HepG2 (cell line): Measurements from ENCODE around the gene CBY1. TPM values are rescaled to one million over a fixed set of nuclear protein-coding genes. Genes with fewer than 3 reads are reported as not detected.

Experiments
- ATAC-seq: fragments of 200-7000 bp; cut with Tn5 transposase; 3 replicates; pipeline ENCODE4 v1.9.1; 2020; ENCODE audit warnings: mild to moderate bottlenecking, moderate library complexity
- BruUV-seq: library from RNA; stranded (reverse); fragments of 400-500 nt; replicated peaks from 2 replicates; lab custom pipeline; 2021; lab: Mats Ljungman, UMichigan
- CTCF ChIA-PET: fragments of 300-600 bp; formaldehyde crosslinking; extraction: SDS; loops from one replicate; lab custom pipeline; 2021; ENCODE audit warnings: low total read pairs, inconsistent platforms, low intra/inter-chr PET ratio; lab: Yijun Ruan, JAX
- POLR2A ChIA-PET: fragments of 350-600 bp; sonication (Branson Sonifier 250); formaldehyde crosslinking; loops from one replicate; lab custom pipeline; 2020; ENCODE audit warnings: antibody characterized with exemption, inconsistent platforms; lab: Yijun Ruan, JAX
- DNase-seq: peaks from one replicate; pipeline ENCODE4 v3.0.0-alpha.2; 2015; ENCODE audit warnings: low spot score
- FAIRE-seq: peaks from 3 replicates; lab custom pipeline; 2011; peaks lifted over from hg19 to GRCh38; lab: Jason Lieb, UNC
- H2AFZ ChIP-seq: one replicate; pipeline ENCODE4 v1.6.1; 2011; ENCODE audit warnings: low read length, inconsistent platforms
- H3K27ac ChIP-seq: fragments of 300-600 bp; 3 replicates; pipeline ENCODE4 v1.8.0; 2011; ENCODE audit warnings: mixed run types, mild to moderate bottlenecking, mixed read lengths, low read length, inconsistent platforms; ENCODE audit not compliant: insufficient read depth; ENCODE audit errors: extremely low read length
- H3K27me3 ChIP-seq, 2 experiments: fragments of 200-600 bp in 1 of 2; 2 replicates in 1 of 2; 3 replicates in 1 of 2; pipeline versions ENCODE4 v1.6.0 to v1.8.0; 2011; ENCODE audit warnings: low read length in 2 of 2, mild to moderate bottlenecking in 2 of 2, moderate library complexity in 2 of 2, inconsistent platforms in 1 of 2; ENCODE audit not compliant: insufficient read depth in 2 of 2, control insufficient read depth in 1 of 2
- H3K36me3 ChIP-seq, 2 experiments: fragments of 200-600 bp in 1 of 2; replicated peaks in 1 of 2; 2 replicates in 1 of 2; 3 replicates in 1 of 2; pipeline versions ENCODE4 v1.5.1 to v1.8.0; 2011; ENCODE audit warnings: low read length in 2 of 2, inconsistent platforms in 1 of 2; ENCODE audit not compliant: insufficient read depth in 2 of 2, control insufficient read depth in 1 of 2
- H3K4me1 ChIP-seq: 2 replicates; pipeline ENCODE4 v1.5.1; 2012; ENCODE audit warnings: low read length, inconsistent platforms; ENCODE audit not compliant: insufficient read depth
- H3K4me2 ChIP-seq: 2 replicates; pipeline ENCODE4 v1.6.0; 2011; ENCODE audit warnings: low read depth, low read length, inconsistent platforms
- H3K4me3 ChIP-seq, 3 experiments: fragments of 200-600 bp in 1 of 3; sonication (generic), shearing (Covaris generic) in 1 of 3; replicated peaks in 1 of 3; 2 replicates each; pipeline ENCODE4 v1.5.1; 2011 to 2016; ENCODE audit warnings: low read length in 3 of 3, inconsistent platforms in 2 of 3, low read depth in 2 of 3, mild to moderate bottlenecking in 2 of 3, control low read depth in 1 of 3, mixed read lengths in 1 of 3; ENCODE audit not compliant: insufficient read depth in 1 of 3
- H3K79me2 ChIP-seq: one replicate; pipeline ENCODE4 v1.6.1; 2011; ENCODE audit warnings: low read length, inconsistent platforms; ENCODE audit not compliant: insufficient read depth
- H3K9ac ChIP-seq: 2 replicates; pipeline ENCODE4 v1.6.0; 2011; ENCODE audit warnings: mild to moderate bottlenecking, low read depth, low read length, inconsistent platforms; ENCODE audit not compliant: insufficient read depth
- H3K9me3 ChIP-seq: 2 replicates; pipeline ENCODE4 v1.5.1; 2012; ENCODE audit warnings: mild to moderate bottlenecking, low read length
- H4K20me1 ChIP-seq: 2 replicates; pipeline ENCODE4 v1.6.0; 2011; ENCODE audit warnings: inconsistent platforms, mild to moderate bottlenecking, low read length, moderate library complexity; ENCODE audit not compliant: insufficient read depth
- GABPB1 ChIP-seq: IDR thresholded peaks from 2 replicates; pipeline ENCODE4 v1.6.1; 2016; ENCODE audit warnings: mild to moderate bottlenecking, missing genetic modification reagents, moderate library complexity, missing compliant biosample characterization
- GFI1 ChIP-seq: sonication (generic); formaldehyde crosslinking; IDR thresholded peaks from 2 replicates; pipeline ENCODE4 v1.5.0; 2020; ENCODE audit warnings: missing genetic modification reagents, mild to moderate bottlenecking, borderline replicate concordance
- IKZF5 ChIP-seq: IDR thresholded peaks from 2 replicates; pipeline ENCODE4 v1.6.1; 2018; ENCODE audit warnings: missing genetic modification reagents, mild to moderate bottlenecking, missing compliant biosample characterization
- KDM5A ChIP-seq: fragments of 200-600 bp; sonication (generic); IDR thresholded peaks from 2 replicates; pipeline ENCODE4 v1.7.0; 2018; ENCODE audit warnings: antibody characterized with exemption, mild to moderate bottlenecking, low read length, borderline replicate concordance
- MBD4 ChIP-seq: IDR thresholded peaks from 2 replicates; pipeline ENCODE4 v1.6.1; 2012; ENCODE audit warnings: low read length, inconsistent platforms, borderline replicate concordance
- NBN ChIP-seq: fragments of 450-650 bp; conservative IDR thresholded peaks from 2 replicates; pipeline ENCODE4 v1.6.1; 2017
- RARA ChIP-seq: IDR thresholded peaks from 2 replicates; pipeline ENCODE4 v1.6.1; 2016; ENCODE audit warnings: missing genetic modification reagents, missing compliant biosample characterization
- U2AF1 ChIP-seq: fragments of 200-400 bp; formaldehyde crosslinking; optimal IDR thresholded peaks from 2 replicates; pipeline ENCODE3; 2017; ENCODE audit warnings: mild to moderate bottlenecking, low read depth, low read length
- ZBTB33 ChIP-seq: sonication (generic); formaldehyde crosslinking; IDR thresholded peaks from 2 replicates; pipeline ENCODE4 v1.4.0; 2020; ENCODE audit warnings: missing genetic modification reagents
- ZBTB42 ChIP-seq: sonication (generic); formaldehyde crosslinking; IDR thresholded peaks from 2 replicates; pipeline ENCODE4 v1.5.0; 2020; ENCODE audit warnings: mild to moderate bottlenecking, missing genetic modification reagents
- ZNF10 ChIP-seq: sonication (generic); formaldehyde crosslinking; IDR thresholded peaks from 2 replicates; pipeline ENCODE4 v1.4.0; 2020; ENCODE audit warnings: mild to moderate bottlenecking, low read depth, missing genetic modification reagents, borderline replicate concordance
- ZNF138 ChIP-seq: sonication (generic); formaldehyde crosslinking; IDR thresholded peaks from 2 replicates; pipeline ENCODE4 v1.5.0; 2020; ENCODE audit warnings: mild to moderate bottlenecking, low read depth, missing genetic modification reagents
- ZSCAN25 ChIP-seq: sonication (generic); formaldehyde crosslinking; IDR thresholded peaks from 2 replicates; pipeline ENCODE4 v1.8.0; 2022; ENCODE audit warnings: mild to moderate bottlenecking, missing genetic modification reagents
- ZSCAN29 ChIP-seq: sonication (generic); formaldehyde crosslinking; conservative IDR thresholded peaks from 2 replicates; pipeline ENCODE4 v1.4.0; 2020; ENCODE audit warnings: mild to moderate bottlenecking, missing genetic modification reagents
- WGBS: methylation state at CpG from one replicate; pipeline ENCODE4 v1.1.6; 2017; ENCODE audit warnings: low lambda C conversion rate; 5-methylcytosine and 5-hydroxymethylcytosine counted together
- in situ Hi-C: cut with HindIII; loops from 2 replicates; pipeline ENCODE4 v1.10.0; 2017; ENCODE audit warnings: low pct_unique_long_range_greater_than_20kb; ENCODE audit not compliant: extremely low pct_ligation_motif_present
- intact Hi-C: fragments of 100-400 bp; cut with micrococcal nuclease; formaldehyde crosslinking; loops from one replicate; pipeline ENCODE4 v1.10.0; 2022; ENCODE audit not compliant: unreplicated experiment
- polyA plus RNA-seq, 8 experiments: library from polyadenylated mRNA; depleted of rRNA in 3 of 8; stranded (reverse) in 7 of 8; unstranded in 1 of 8; fragments of >200 nt; fragmentation: Illumina TruSeq in 4 of 8; extraction: Trizol in 4 of 8; gene quantifications; 2 replicates each; pipeline versions ENCODE4 v1.2.1 to v1.2.3, GENCODE V29; 2011 to 2016; ENCODE audit warnings: low read depth in 4 of 8, missing spikeins in 1 of 8, mixed read lengths in 1 of 8; ENCODE audit not compliant: insufficient read depth in 1 of 8
- total RNA-seq, 5 experiments: library from RNA; depleted of rRNA; stranded (reverse); fragments of >200 nt; fragmentation: Illumina TruSeq; extraction: Trizol; gene quantifications; 2 replicates each; pipeline ENCODE4 v1.2.3, GENCODE V29; 2016; ENCODE audit warnings: low read depth in 1 of 5
- TF ChIP-seq, protein P1 (sequence below): sonication (generic); formaldehyde crosslinking; IDR thresholded peaks from 2 replicates; pipeline ENCODE4 v1.4.0; 2020; ENCODE audit warnings: mild to moderate bottlenecking, missing genetic modification reagents
- TF ChIP-seq, protein P2 (sequence below): sonication (generic); formaldehyde crosslinking; IDR thresholded peaks from 2 replicates; pipeline ENCODE4 v1.4.0; 2020; ENCODE audit warnings: mild to moderate bottlenecking, missing genetic modification reagents

CBY1 gene
- total and polyA plus RNA-seq, 2 of the 13 experiments (the other 11 are each of a cell fraction or from before 2014, with no cell fraction given): 19.7 to 20.3 TPM

GRCh38 chr22:38653741-38654140 lies 2.7 kb upstream of the CBY1 start:
- no peak overlapping the region for H2AFZ ChIP-seq
- in situ Hi-C loops: no loop called here
- H3K4me2 ChIP-seq: no peak overlapping the region
- no TSS peak for BruUV-seq
- no peaks in the 10 kb centered on the region for H3K9me3 ChIP-seq
- peaks cover 10% of the 10 kb centered on the region for H3K79me2 ChIP-seq
- TF ChIP-seq IKZF5 (CRISPR knock-in tag) (no peak), RARA (no peak), ZNF138 (CRISPR knock-in tag) (no peak), ZBTB33 (CRISPR knock-in tag) (no peak), ZNF10 (CRISPR knock-in tag) (no peak), ZSCAN25 (CRISPR knock-in tag) (no peak), ZBTB42 (CRISPR knock-in tag) (no peak), GFI1 (CRISPR knock-in tag) (no peak), GABPB1 (CRISPR knock-in tag) (no peak), KDM5A (no peak), MBD4 (no peak), ZSCAN29 (no peak), NBN (no peak), U2AF1 (no peak)
- TF ChIP-seq, protein P1, sequence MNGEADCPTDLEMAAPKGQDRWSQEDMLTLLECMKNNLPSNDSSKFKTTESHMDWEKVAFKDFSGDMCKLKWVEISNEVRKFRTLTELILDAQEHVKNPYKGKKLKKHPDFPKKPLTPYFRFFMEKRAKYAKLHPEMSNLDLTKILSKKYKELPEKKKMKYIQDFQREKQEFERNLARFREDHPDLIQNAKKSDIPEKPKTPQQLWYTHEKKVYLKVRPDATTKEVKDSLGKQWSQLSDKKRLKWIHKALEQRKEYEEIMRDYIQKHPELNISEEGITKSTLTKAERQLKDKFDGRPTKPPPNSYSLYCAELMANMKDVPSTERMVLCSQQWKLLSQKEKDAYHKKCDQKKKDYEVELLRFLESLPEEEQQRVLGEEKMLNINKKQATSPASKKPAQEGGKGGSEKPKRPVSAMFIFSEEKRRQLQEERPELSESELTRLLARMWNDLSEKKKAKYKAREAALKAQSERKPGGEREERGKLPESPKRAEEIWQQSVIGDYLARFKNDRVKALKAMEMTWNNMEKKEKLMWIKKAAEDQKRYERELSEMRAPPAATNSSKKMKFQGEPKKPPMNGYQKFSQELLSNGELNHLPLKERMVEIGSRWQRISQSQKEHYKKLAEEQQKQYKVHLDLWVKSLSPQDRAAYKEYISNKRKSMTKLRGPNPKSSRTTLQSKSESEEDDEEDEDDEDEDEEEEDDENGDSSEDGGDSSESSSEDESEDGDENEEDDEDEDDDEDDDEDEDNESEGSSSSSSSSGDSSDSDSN (CRISPR knock-in tag): no peak
- TF ChIP-seq, protein P2, sequence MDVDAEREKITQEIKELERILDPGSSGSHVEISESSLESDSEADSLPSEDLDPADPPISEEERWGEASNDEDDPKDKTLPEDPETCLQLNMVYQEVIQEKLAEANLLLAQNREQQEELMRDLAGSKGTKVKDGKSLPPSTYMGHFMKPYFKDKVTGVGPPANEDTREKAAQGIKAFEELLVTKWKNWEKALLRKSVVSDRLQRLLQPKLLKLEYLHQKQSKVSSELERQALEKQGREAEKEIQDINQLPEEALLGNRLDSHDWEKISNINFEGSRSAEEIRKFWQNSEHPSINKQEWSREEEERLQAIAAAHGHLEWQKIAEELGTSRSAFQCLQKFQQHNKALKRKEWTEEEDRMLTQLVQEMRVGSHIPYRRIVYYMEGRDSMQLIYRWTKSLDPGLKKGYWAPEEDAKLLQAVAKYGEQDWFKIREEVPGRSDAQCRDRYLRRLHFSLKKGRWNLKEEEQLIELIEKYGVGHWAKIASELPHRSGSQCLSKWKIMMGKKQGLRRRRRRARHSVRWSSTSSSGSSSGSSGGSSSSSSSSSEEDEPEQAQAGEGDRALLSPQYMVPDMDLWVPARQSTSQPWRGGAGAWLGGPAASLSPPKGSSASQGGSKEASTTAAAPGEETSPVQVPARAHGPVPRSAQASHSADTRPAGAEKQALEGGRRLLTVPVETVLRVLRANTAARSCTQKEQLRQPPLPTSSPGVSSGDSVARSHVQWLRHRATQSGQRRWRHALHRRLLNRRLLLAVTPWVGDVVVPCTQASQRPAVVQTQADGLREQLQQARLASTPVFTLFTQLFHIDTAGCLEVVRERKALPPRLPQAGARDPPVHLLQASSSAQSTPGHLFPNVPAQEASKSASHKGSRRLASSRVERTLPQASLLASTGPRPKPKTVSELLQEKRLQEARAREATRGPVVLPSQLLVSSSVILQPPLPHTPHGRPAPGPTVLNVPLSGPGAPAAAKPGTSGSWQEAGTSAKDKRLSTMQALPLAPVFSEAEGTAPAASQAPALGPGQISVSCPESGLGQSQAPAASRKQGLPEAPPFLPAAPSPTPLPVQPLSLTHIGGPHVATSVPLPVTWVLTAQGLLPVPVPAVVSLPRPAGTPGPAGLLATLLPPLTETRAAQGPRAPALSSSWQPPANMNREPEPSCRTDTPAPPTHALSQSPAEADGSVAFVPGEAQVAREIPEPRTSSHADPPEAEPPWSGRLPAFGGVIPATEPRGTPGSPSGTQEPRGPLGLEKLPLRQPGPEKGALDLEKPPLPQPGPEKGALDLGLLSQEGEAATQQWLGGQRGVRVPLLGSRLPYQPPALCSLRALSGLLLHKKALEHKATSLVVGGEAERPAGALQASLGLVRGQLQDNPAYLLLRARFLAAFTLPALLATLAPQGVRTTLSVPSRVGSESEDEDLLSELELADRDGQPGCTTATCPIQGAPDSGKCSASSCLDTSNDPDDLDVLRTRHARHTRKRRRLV (CRISPR knock-in tag): no peak
- TF ChIP-seq, all 625 proteins: peak for 0
- no peaks in the 10 kb centered on the region; a peak in 1 of 5 replicates for H3K27me3 ChIP-seq
- peaks cover 5% of the 10 kb centered on the region; the same call in 1 of the 2 replicates for H3K4me1 ChIP-seq
- FAIRE-seq (no peak), ATAC-seq (no peak), DNase-seq (no peak)
- H3K36me3 ChIP-seq: no peaks in the 10 kb centered on the region
- H4K20me1 ChIP-seq: no peaks in the 10 kb centered on the region
- CTCF ChIA-PET: no interaction called here
- H3K4me3 ChIP-seq: no peak overlapping the region
- intact Hi-C loops: no loop called here
- POLR2A ChIA-PET: no interaction called here
- H3K27ac ChIP-seq: no peak overlapping the region
- H3K9ac ChIP-seq: no peak overlapping the region
- WGBS: 94% methylated on average over 8 of the region's 8 CpGs
